SH-SY5Y (cell line): ENCODE measurements around the gene SAMD11.

Experiments used
- GATA2 ChIP-seq: IDR thresholded peaks from 2 replicates; pipeline ENCODE4 v1.6.1; 2011; ENCODE audit warnings: mild to moderate bottlenecking, low read depth, low read length
- GATA3 ChIP-seq: IDR thresholded peaks from 2 replicates; pipeline ENCODE4 v1.6.1; 2011; ENCODE audit warnings: low read depth, mild to moderate bottlenecking, low read length, moderate library complexity

- TF ChIP-seq GATA2 (no peak), GATA3 (no peak)
These were observed 35.4 kb upstream of the SAMD11 start for GRCh38 chr1:888297-888696.
